ENCODE measurements around the gene ANKS6. TPM values are rescaled to one million over a fixed set of nuclear protein-coding genes. Genes with fewer than 3 reads are reported as not detected.
A peak's percentile ranks its signal among the peaks of the same experiment; 100 is the strongest.

Gene ANKS6
- total RNA-seq (ENCODE audit: unreplicated experiment) = 17.2 TPM
- long read RNA-seq, partial matches to known transcripts = 1 of 2 reads
- long read RNA-seq, other reads (novel, unspliced or antisense) = 1 of 2 reads

- Mint-ChIP-seq H3K36me3 (ENCODE audit: low read depth, unreplicated experiment) (peaks cover 8% of the 10 kb centered on the region), H3K9me3 (ENCODE audit: unreplicated experiment) (no peaks in the 10 kb centered on the region), H3K4me1 (ENCODE audit: unreplicated experiment) (peaks cover 18% of the 10 kb centered on the region), H3K27ac (ENCODE audit: unreplicated experiment) (no peak within 1 kb of the TSS), H3K4me3 (ENCODE audit: unreplicated experiment) (peak within 1 kb of the TSS; percentile 86), H3K27me3 (ENCODE audit: unreplicated experiment) (peaks cover 6% of the 10 kb centered on the region)
- peak; percentile 68 for TF ChIP-seq CTCF (IDR thresholded peaks at IDR 0.05; ENCODE audit: unreplicated experiment)
- peak; percentile 92 for DNase-seq (ENCODE audit: low spot score)
These were observed at the start of gene ANKS6 for GRCh38 chr9:98796364-98797101. TSS of gene ANKS6 (minus strand) at chr9:98796555. CDS start at chr9:98796491, 64 bp downstream.

GRCh38 chr9:98846081-98846480, 49.7 kb upstream of the ANKS6 start:
- TF ChIP-seq CTCF (IDR thresholded peaks at IDR 0.05; ENCODE audit: unreplicated experiment) = no peak
- H3K4me1 Mint-ChIP-seq (ENCODE audit: unreplicated experiment) = peaks cover 8% of the 10 kb centered on the region
- no peaks in the 10 kb centered on the region for H3K9me3 Mint-ChIP-seq (ENCODE audit: unreplicated experiment)
- DNase-seq (ENCODE audit: low spot score) = no peak
- H3K27me3 Mint-ChIP-seq (ENCODE audit: unreplicated experiment) = no peaks in the 10 kb centered on the region
- no peak overlapping the region for H3K4me3 Mint-ChIP-seq (ENCODE audit: unreplicated experiment)
- no peaks in the 10 kb centered on the region for H3K36me3 Mint-ChIP-seq (ENCODE audit: low read depth, unreplicated experiment)
- no peak overlapping the region for H3K27ac Mint-ChIP-seq (ENCODE audit: unreplicated experiment)

DNA sequence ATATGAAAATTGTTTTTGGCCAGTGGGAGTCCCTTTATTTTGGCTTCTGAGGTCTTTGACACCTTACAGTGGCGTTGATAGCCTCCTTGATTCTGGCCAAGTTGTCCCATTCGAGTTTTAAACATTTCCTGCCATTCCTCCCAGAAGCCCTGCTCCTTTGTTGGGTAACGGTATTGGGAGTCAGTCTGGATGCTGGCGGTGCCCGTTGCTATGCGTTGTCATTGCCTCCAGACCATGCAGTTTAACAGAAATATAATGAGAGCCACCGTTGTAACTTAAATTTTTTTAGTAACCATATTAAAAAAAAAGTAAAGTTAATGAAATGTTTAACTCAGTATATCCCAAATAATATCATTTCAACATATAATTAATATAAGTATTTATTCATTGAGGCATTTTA, 46.2 kb upstream of the ANKS6 start:
- Mint-ChIP-seq H3K27me3 (ENCODE audit: unreplicated experiment) (no peaks in the 10 kb centered on the region), H3K9me3 (ENCODE audit: unreplicated experiment) (no peaks in the 10 kb centered on the region), H3K36me3 (ENCODE audit: low read depth, unreplicated experiment) (no peaks in the 10 kb centered on the region), H3K27ac (ENCODE audit: unreplicated experiment) (no peak overlapping the region), H3K4me1 (ENCODE audit: unreplicated experiment) (no peaks in the 10 kb centered on the region), H3K4me3 (ENCODE audit: unreplicated experiment) (no peak overlapping the region)
- TF ChIP-seq CTCF (IDR thresholded peaks at IDR 0.05; ENCODE audit: unreplicated experiment) = no peak
- no peak for DNase-seq (ENCODE audit: low spot score)

DNA sequence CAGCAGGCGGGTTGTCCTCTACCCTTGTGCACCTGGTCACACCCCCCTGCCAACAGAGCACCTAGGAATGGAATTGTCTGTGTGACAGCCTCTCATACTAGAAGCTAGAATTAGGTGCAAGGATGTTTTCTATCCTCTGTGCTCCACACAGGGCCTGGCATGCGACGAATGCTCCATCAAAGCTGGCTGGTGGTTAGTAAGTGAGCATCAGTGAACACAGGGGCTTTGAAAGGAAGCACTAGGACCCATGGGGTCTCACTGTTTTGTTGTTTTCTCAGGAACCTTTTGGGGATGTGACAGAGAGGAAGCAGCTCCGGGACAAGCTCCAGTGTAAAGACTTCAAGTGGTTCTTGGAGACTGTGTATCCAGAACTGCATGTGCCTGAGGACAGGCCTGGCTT, 43.4 kb upstream of the ANKS6 start:
- no peaks in the 10 kb centered on the region for H3K9me3 Mint-ChIP-seq (ENCODE audit: unreplicated experiment)

More for the DNA sequence above, 43.4 kb upstream of the ANKS6 start:
- Mint-ChIP-seq H3K4me1 (ENCODE audit: unreplicated experiment) (no peaks in the 10 kb centered on the region), H3K27me3 (ENCODE audit: unreplicated experiment) (peaks cover 2% of the 10 kb centered on the region), H3K27ac (ENCODE audit: unreplicated experiment) (no peak overlapping the region), H3K36me3 (ENCODE audit: low read depth, unreplicated experiment) (no peaks in the 10 kb centered on the region), H3K4me3 (ENCODE audit: unreplicated experiment) (no peak overlapping the region)
- no peak for DNase-seq (ENCODE audit: low spot score)
- TF ChIP-seq CTCF (IDR thresholded peaks at IDR 0.05; ENCODE audit: unreplicated experiment) = no peak
